Mucosa of stomach (tissue), 1 donor: ENCODE data around the gene GSN.

Source experiments
- H3K27me3 ChIP-seq: one replicate; pipeline ENCODE4 v1.7.0; 2013; ENCODE audit warnings: mild to moderate bottlenecking, low read length; ENCODE audit not compliant: control insufficient read depth, insufficient read depth
- H3K36me3 ChIP-seq: one replicate; pipeline ENCODE4 v1.7.0; 2013; ENCODE audit warnings: low read length; ENCODE audit not compliant: control insufficient read depth, insufficient read depth
- H3K4me1 ChIP-seq: one replicate; pipeline ENCODE4 v1.7.0; 2013; ENCODE audit warnings: mild to moderate bottlenecking, low read length; ENCODE audit not compliant: control insufficient read depth, insufficient read depth
- H3K4me3 ChIP-seq: one replicate; pipeline ENCODE4 v1.7.0; 2013; ENCODE audit warnings: low read length
- H3K9ac ChIP-seq: one replicate; pipeline ENCODE4 v1.7.0; 2013; ENCODE audit warnings: mild to moderate bottlenecking, low read length, moderate library complexity
- H3K9me3 ChIP-seq: one replicate; pipeline ENCODE4 v1.7.0; 2013; ENCODE audit warnings: mild to moderate bottlenecking, low read length, moderate library complexity; ENCODE audit not compliant: control insufficient read depth
- donor health status: Pancreatic carcinoma.

The GSN gene

GRCh38 chr9:121371495-121372061, 103.6 kb downstream of the GSN start:
- Histone ChIP-seq H3K36me3 (no peaks in the 10 kb centered on the region), H3K9me3 (no peaks in the 10 kb centered on the region), H3K9ac (no peak overlapping the region), H3K4me1 (peaks cover 44% of the 10 kb centered on the region), H3K4me3 (no peak overlapping the region), H3K27me3 (no peaks in the 10 kb centered on the region)

DNA sequence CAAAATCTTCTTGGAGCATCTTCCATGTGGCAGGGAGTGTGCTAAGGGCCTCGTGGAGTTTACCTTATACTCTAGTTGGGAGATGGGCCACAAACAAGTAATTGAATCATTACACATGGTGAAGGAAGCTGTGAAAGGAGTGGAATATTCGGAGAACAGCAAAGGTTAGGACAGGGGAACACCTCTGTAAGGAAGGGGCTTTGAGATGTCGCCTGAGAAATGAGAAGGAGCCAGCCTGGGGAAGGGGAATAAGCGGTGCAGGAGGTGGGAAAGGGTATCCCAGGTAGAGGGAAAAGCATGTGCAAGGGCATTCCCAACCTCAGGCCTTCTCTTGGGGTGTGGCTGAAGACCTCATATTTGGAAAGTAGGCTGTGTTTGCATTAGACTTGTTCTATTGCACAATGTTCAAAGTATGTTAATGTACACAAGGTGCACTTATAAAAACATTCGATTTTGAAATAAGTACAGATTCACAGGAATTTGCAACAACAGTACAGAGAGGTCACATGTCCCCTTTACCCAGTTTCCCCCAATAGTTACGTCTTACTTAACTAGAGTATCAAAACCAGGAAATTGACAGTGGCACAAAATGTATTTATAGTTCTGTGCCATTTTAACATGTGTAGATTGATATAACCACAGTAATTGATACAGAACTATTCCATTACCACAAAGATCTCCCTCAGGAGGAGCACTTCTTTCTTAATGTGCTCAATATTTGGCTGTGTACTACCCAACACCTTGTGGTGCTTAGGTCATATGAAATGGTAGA, 104.5 kb downstream of the GSN start:
- Histone ChIP-seq H3K27me3 (no peaks in the 10 kb centered on the region), H3K36me3 (no peaks in the 10 kb centered on the region), H3K4me3 (no peak overlapping the region), H3K4me1 (peaks cover 37% of the 10 kb centered on the region), H3K9me3 (no peaks in the 10 kb centered on the region), H3K9ac (peak overlapping the region; percentile 44)

GRCh38 chr9:121373011-121373729, 105.2 kb downstream of the GSN start:
- Histone ChIP-seq H3K4me3 (no peak overlapping the region), H3K4me1 (peaks cover 37% of the 10 kb centered on the region), H3K9me3 (no peaks in the 10 kb centered on the region), H3K9ac (peak overlapping the region; percentile 44), H3K27me3 (no peaks in the 10 kb centered on the region), H3K36me3 (no peaks in the 10 kb centered on the region)

GRCh38 chr9:121376214-121376830, 108.4 kb downstream of the GSN start:
- Histone ChIP-seq H3K4me1 (peaks cover 27% of the 10 kb centered on the region), H3K27me3 (no peaks in the 10 kb centered on the region), H3K9ac (no peak overlapping the region), H3K4me3 (no peak overlapping the region), H3K9me3 (no peaks in the 10 kb centered on the region), H3K36me3 (no peaks in the 10 kb centered on the region)

DNA sequence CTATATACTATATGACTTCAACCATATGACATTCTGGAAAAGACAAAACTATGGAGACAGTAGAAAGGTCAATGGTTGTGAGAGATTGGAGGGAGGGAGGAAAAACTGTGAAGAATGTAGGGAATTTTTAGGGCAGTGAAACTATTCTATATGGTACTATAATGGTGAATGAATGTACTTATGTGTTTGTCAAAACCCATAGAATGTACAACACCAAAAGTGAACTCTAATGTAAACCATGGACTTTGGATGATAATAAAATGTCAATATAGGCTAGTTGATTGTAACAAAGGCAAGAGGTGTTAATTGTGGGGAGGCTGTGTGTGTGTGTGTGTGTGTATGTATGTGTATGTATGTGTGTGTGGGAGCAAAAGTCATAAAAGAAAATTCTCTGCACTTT, 112.9 kb downstream of the GSN start:
- Histone ChIP-seq H3K4me1 (no peaks in the 10 kb centered on the region), H3K9ac (no peak overlapping the region), H3K27me3 (no peaks in the 10 kb centered on the region), H3K36me3 (no peaks in the 10 kb centered on the region), H3K9me3 (no peaks in the 10 kb centered on the region), H3K4me3 (no peak overlapping the region)
